Measurements from ENCODE around the gene GPC1.

GPC1 gene

GRCh38 chr2:240468303-240469238, 33.1 kb downstream of the GPC1 start:
- TF ChIP-seq CTCF (IDR thresholded peaks at IDR 0.05; ENCODE audit: borderline replicate concordance, insufficient read depth, low read depth, low read length), result no peak
- no peak overlapping the region for H3K4me3 ChIP-seq (ENCODE audit: low read depth, low read length)

GRCh38 chr2:240469239-240469636, 33.8 kb downstream of the GPC1 start:
- no peak overlapping the region for H3K4me3 ChIP-seq (ENCODE audit: low read depth, low read length)
- no peak for TF ChIP-seq CTCF (IDR thresholded peaks at IDR 0.05; ENCODE audit: borderline replicate concordance, insufficient read depth, low read depth, low read length)

- TF ChIP-seq CTCF (IDR thresholded peaks at IDR 0.05; ENCODE audit: borderline replicate concordance, insufficient read depth, low read depth, low read length), result no peak
- H3K4me3 ChIP-seq (ENCODE audit: low read depth, low read length), result no peak overlapping the region
Observed at GRCh38 chr2:240469740-240470139, 34.3 kb downstream of the GPC1 start.

- no peak overlapping the region for H3K4me3 ChIP-seq (ENCODE audit: low read depth, low read length)
Observed at GRCh38 chr2:240472078-240472790, 36.8 kb downstream of the GPC1 start.

GRCh38 chr2:240473211-240473610, 37.7 kb downstream of the GPC1 start:
- TF ChIP-seq CTCF (IDR thresholded peaks at IDR 0.05; ENCODE audit: borderline replicate concordance, insufficient read depth, low read depth, low read length), result no peak

More at GRCh38 chr2:240472078-240472790, 36.8 kb downstream of the GPC1 start:
- no peak for TF ChIP-seq CTCF (IDR thresholded peaks at IDR 0.05; ENCODE audit: borderline replicate concordance, insufficient read depth, low read depth, low read length)

GRCh38 chr2:240477916-240478315, 42.5 kb downstream of the GPC1 start:
- TF ChIP-seq CTCF (IDR thresholded peaks at IDR 0.05; ENCODE audit: borderline replicate concordance, insufficient read depth, low read depth, low read length), result no peak
- H3K4me3 ChIP-seq (ENCODE audit: low read depth, low read length), result no peak overlapping the region

More at GRCh38 chr2:240473211-240473610, 37.7 kb downstream of the GPC1 start:
- H3K4me3 ChIP-seq (ENCODE audit: low read depth, low read length), result no peak overlapping the region

All from GM12875 (cell line).